ENCODE results near the gene NLRC5.

NLRC5 gene

GRCh38 chr16:57133031-57133430, 143.7 kb downstream of the NLRC5 start:
- DNase-seq = no peak

Data from stimulated activated CD4-positive, alpha-beta T cell treated with anti-CD3 and anti-CD28 coated beads, Interleukin-2, amount 100 ng/mL, for 24 hours (primary cell).